HUES64 (cell line): Measurements from ENCODE around the gene DCST2.

Source experiments
- H3K27ac ChIP-seq: 2 replicates; pipeline ENCODE4 v1.7.0; 2013; ENCODE audit warnings: low read depth, low read length, inconsistent platforms
- H3K27me3 ChIP-seq: 2 replicates; pipeline ENCODE4 v1.6.1; 2013; ENCODE audit warnings: mild to moderate bottlenecking, low read length; ENCODE audit not compliant: insufficient read depth
- H3K36me3 ChIP-seq: 2 replicates; pipeline ENCODE4 v1.6.1; 2013; ENCODE audit warnings: mild to moderate bottlenecking, low read length; ENCODE audit not compliant: insufficient read depth
- H3K4me1 ChIP-seq: 2 replicates; pipeline ENCODE4 v1.6.1; 2013; ENCODE audit warnings: mild to moderate bottlenecking, low read length, moderate library complexity; ENCODE audit not compliant: insufficient read depth
- H3K4me3 ChIP-seq: 2 replicates; pipeline ENCODE4 v1.5.1; 2013; ENCODE audit warnings: mild to moderate bottlenecking, low read length, moderate library complexity
- H3K9ac ChIP-seq: 2 replicates; pipeline ENCODE4 v1.6.1; 2013; ENCODE audit warnings: mild to moderate bottlenecking, low read depth, low read length
- H3K9me3 ChIP-seq: 2 replicates; pipeline ENCODE4 v1.6.1; 2013; ENCODE audit warnings: low read depth, low read length; ENCODE audit not compliant: insufficient read depth
- WGBS: fragments of 150-250, 120-280 bp; methylation state at CpG from one replicate; pipeline ENCODE4 v1.1.7; 2013; ENCODE audit warnings: missing lambda C conversion rate; 5-methylcytosine and 5-hydroxymethylcytosine counted together

DCST2 gene

DNA sequence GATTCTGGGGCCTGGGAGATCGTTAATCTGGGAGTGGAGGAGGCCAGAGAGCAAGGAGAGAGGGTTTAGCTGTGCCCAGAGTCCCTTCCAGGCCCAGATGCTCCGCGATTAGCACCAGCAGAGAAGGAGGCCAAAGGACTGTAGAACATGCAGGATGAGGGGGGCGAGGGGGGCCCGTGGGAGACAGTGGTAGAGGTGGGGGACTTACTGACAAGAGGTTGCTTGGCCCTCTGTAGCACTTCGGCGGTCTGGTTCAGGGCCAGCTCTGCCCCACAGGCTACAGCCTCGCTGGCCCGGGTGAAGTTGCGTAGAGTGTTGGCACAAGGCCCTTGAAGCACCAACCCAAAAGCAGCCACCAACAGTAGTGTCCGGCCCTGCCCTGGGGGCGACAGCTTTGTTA is 695 bp downstream of the DCST2 start:
- no peak overlapping the region for H3K9ac ChIP-seq
- 92% methylated on average over 12 of the region's 12 CpGs for WGBS
- no peak overlapping the region for H3K27ac ChIP-seq
- H3K4me1 ChIP-seq, result no peaks in the 10 kb centered on the region
- no peaks in the 10 kb centered on the region for H3K36me3 ChIP-seq
- H3K27me3 ChIP-seq, result no peaks in the 10 kb centered on the region
- H3K9me3 ChIP-seq, result no peaks in the 10 kb centered on the region
- H3K4me3 ChIP-seq, result no peak overlapping the region

- no peaks in the 10 kb centered on the region for H3K9me3 ChIP-seq
- H3K27me3 ChIP-seq, result no peaks in the 10 kb centered on the region
- WGBS, result 91% methylated on average over 11 of the region's 11 CpGs
- H3K27ac ChIP-seq, result no peak overlapping the region
- no peaks in the 10 kb centered on the region for H3K36me3 ChIP-seq
- H3K9ac ChIP-seq, result no peak overlapping the region
- H3K4me3 ChIP-seq, result no peak overlapping the region
- H3K4me1 ChIP-seq, result peaks cover 3% of the 10 kb centered on the region; the same call in 1 of the 2 replicates
Measured at GRCh38 chr1:155030899-155031298, 2.7 kb downstream of the DCST2 start.

GRCh38 chr1:155030243-155030795 is 3.3 kb downstream of the DCST2 start:
- H3K36me3 ChIP-seq, result no peaks in the 10 kb centered on the region
- H3K27ac ChIP-seq, result no peak overlapping the region
- no peak overlapping the region for H3K4me3 ChIP-seq
- no peaks in the 10 kb centered on the region for H3K27me3 ChIP-seq
- H3K9me3 ChIP-seq, result no peaks in the 10 kb centered on the region
- no peak overlapping the region for H3K9ac ChIP-seq
- peaks cover 3% of the 10 kb centered on the region; the same call in 1 of the 2 replicates for H3K4me1 ChIP-seq
- 90% methylated on average over 15 of the region's 15 CpGs for WGBS

DNA sequence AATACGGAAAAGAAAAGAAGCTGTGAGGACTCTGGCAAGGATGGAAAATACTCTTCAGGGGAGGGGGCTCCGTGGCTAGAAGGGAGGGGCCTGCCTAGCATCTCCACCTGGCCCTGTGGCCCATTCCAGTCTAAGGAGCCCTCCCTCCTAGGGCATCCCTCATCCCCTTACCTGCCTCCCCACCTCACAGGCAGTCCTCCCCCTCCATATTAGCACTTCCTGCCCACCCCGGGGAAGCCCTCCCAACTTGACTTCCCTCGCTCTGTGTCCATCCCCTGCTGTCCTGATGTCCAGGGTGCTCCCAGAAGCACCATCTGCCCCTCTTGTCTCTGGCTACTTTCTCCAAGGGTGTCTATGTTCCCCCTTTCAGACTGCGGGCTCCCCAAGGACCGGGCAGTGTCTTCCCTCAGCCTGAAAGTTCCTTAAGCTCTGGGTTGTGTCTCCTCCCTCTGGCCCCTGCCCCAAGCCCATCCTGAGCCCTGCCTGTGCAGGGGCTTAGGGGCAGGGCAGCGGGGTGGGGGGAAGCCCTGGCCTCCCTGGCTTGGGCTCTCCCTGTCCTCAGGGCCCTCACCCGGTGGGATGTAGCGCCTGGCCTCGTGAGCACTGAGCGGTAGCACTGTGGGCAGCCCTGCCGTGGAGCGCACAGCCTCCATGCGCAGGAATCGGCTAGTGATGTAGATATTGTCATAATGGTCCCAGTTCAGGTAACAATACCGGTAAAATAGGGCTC is 3.9 kb downstream of the DCST2 start:
- no peaks in the 10 kb centered on the region for H3K36me3 ChIP-seq
- WGBS, result 89% methylated on average over 16 of the region's 16 CpGs

GRCh38 chr1:155026588-155026987 is 7.0 kb downstream of the DCST2 start:
- no peaks in the 10 kb centered on the region for H3K9me3 ChIP-seq
- 94% methylated on average over 6 of the region's 6 CpGs for WGBS
- H3K4me1 ChIP-seq, result peaks cover 3% of the 10 kb centered on the region; the same call in 1 of the 2 replicates
- H3K4me3 ChIP-seq, result no peak overlapping the region
- H3K27ac ChIP-seq, result no peak overlapping the region
- no peaks in the 10 kb centered on the region for H3K36me3 ChIP-seq
- H3K27me3 ChIP-seq, result no peaks in the 10 kb centered on the region
- no peak overlapping the region for H3K9ac ChIP-seq

More for the DNA sequence above, 3.9 kb downstream of the DCST2 start:
- H3K4me1 ChIP-seq, result peaks cover 3% of the 10 kb centered on the region; the same call in 1 of the 2 replicates
- H3K9ac ChIP-seq, result no peak overlapping the region
- no peak overlapping the region for H3K27ac ChIP-seq
- no peaks in the 10 kb centered on the region for H3K9me3 ChIP-seq
- no peak overlapping the region for H3K4me3 ChIP-seq
- H3K27me3 ChIP-seq, result no peaks in the 10 kb centered on the region

DNA sequence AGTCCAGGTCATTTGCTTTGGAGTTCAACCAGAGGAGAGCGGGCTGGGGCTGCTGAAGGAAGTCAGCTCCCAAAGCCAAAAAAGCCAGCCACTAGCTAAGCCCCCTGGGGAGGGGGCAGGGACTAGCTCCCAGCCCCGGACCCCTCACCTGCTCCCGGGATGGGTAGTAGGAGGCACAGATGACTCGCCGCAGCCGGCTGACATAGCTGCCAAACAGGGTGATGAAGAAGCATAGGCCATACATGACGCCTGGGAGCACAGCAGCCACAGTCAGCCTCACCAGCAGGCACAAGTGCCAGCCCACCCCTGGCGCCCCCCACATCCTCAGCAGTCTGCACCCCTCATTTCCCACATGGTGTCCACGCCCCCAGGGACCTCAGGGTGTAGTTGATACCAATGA is 7.4 kb downstream of the DCST2 start:
- 61% methylated on average over 9 of the region's 9 CpGs for WGBS
- no peaks in the 10 kb centered on the region for H3K36me3 ChIP-seq
- H3K9me3 ChIP-seq, result no peaks in the 10 kb centered on the region
- no peak overlapping the region for H3K4me3 ChIP-seq
- H3K27ac ChIP-seq, result no peak overlapping the region
- peaks cover 3% of the 10 kb centered on the region; the same call in 1 of the 2 replicates for H3K4me1 ChIP-seq
- H3K27me3 ChIP-seq, result no peaks in the 10 kb centered on the region
- no peak overlapping the region for H3K9ac ChIP-seq

GRCh38 chr1:155024315-155024714 is 9.3 kb downstream of the DCST2 start:
- peaks cover 3% of the 10 kb centered on the region; the same call in 1 of the 2 replicates for H3K4me1 ChIP-seq
- no peaks in the 10 kb centered on the region for H3K36me3 ChIP-seq
- 95% methylated on average over 9 of the region's 9 CpGs for whole genome bisulfite sequencing
- no peak overlapping the region for H3K9ac ChIP-seq
- H3K9me3 ChIP-seq, result no peaks in the 10 kb centered on the region
- H3K4me3 ChIP-seq, result no peak overlapping the region
- no peaks in the 10 kb centered on the region for H3K27me3 ChIP-seq
- no peak overlapping the region for H3K27ac ChIP-seq

DNA sequence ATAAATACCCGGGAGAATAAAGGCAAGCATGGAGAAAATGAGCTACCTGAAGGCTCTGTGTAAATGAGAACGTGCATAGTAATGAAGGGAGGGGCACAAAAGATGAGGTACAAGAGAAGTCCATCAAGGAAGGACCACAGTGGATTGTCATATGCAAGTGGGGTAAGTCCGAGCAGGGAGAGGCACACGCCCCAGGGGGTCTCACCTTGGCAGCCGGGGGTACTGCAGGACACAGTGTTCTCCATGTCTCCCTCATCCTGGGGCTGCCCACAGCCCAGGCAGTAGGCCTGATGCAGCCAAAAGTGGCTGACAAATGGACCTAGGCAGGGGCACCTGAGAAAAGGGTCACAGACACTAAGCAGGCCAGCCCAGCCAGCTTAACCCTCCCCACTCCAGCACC is 10.0 kb downstream of the DCST2 start:
- no peaks in the 10 kb centered on the region for H3K9me3 ChIP-seq
- no peak overlapping the region for H3K4me3 ChIP-seq
- no peak overlapping the region for H3K27ac ChIP-seq
- no peaks in the 10 kb centered on the region for H3K27me3 ChIP-seq
- H3K4me1 ChIP-seq, result peaks cover 3% of the 10 kb centered on the region; the same call in 1 of the 2 replicates
- 79% methylated on average over 5 of the region's 5 CpGs for WGBS
- no peak overlapping the region for H3K9ac ChIP-seq
- H3K36me3 ChIP-seq, result no peaks in the 10 kb centered on the region

- H3K4me1 ChIP-seq, result peaks cover 7% of the 10 kb centered on the region
- H3K36me3 ChIP-seq, result no peaks in the 10 kb centered on the region
- H3K27me3 ChIP-seq, result no peaks in the 10 kb centered on the region
- WGBS, result 88% methylated on average over 4 of the region's 4 CpGs
- H3K4me3 ChIP-seq, result no peak overlapping the region
- no peak overlapping the region for H3K9ac ChIP-seq
- H3K27ac ChIP-seq, result no peak overlapping the region
- no peaks in the 10 kb centered on the region for H3K9me3 ChIP-seq
Measured at GRCh38 chr1:155022927-155023236, 10.7 kb downstream of the DCST2 start.

GRCh38 chr1:155022136-155022926 is 11.2 kb downstream of the DCST2 start:
- H3K27ac ChIP-seq, result no peak overlapping the region
- WGBS, result 93% methylated on average over 7 of the region's 8 CpGs
- no peaks in the 10 kb centered on the region for H3K9me3 ChIP-seq

More at GRCh38 chr1:155022136-155022926, 11.2 kb downstream of the DCST2 start:
- Histone ChIP-seq H3K9ac (no peak overlapping the region), H3K4me3 (no peak overlapping the region), H3K4me1 (peaks cover 9% of the 10 kb centered on the region), H3K36me3 (no peaks in the 10 kb centered on the region), H3K27me3 (no peaks in the 10 kb centered on the region)
